GM23338 (cell line): ENCODE measurements around the gene FRAS1. TPM values are rescaled to one million over a fixed set of nuclear protein-coding genes. Genes with fewer than 3 reads are reported as not detected.

Source experiments
- ATAC-seq: fragments of 200-7000 bp; cut with Tn5 transposase; 3 replicates; pipeline ENCODE4 v1.9.1; 2020
- DNase-seq: peaks from one replicate; pipeline ENCODE4 v3.0.0-alpha.2; 2015; ENCODE audit warnings: low spot score
- H2AFZ ChIP-seq: fragments of 200-600 bp; sonication (generic); 2 replicates; pipeline ENCODE4 v1.8.0; 2016; ENCODE audit warnings: antibody characterized with exemption, mild to moderate bottlenecking, moderate library complexity
- H3F3A ChIP-seq: fragments of 200-600 bp; sonication (generic); replicated peaks from 2 replicates; pipeline ENCODE4 v1.8.0; 2017; ENCODE audit warnings: antibody characterized with exemption, mixed run types, low read depth
- H3K27ac ChIP-seq: fragments of 200-600 bp; sonication (generic); 2 replicates; pipeline ENCODE4 v1.6.1; 2016; ENCODE audit warnings: low read depth
- H3K27me3 ChIP-seq: fragments of 200-600 bp; sonication (generic); 2 replicates; pipeline ENCODE4 v1.8.0; 2016; ENCODE audit warnings: mild to moderate bottlenecking, mixed run types, moderate library complexity; ENCODE audit not compliant: insufficient read depth
- H3K36me3 ChIP-seq: fragments of 200-600 bp; sonication (generic); 2 replicates; pipeline ENCODE4 v1.8.0; 2016; ENCODE audit warnings: mild to moderate bottlenecking; ENCODE audit not compliant: insufficient read depth
- H3K4me1 ChIP-seq: fragments of 200-600 bp; sonication (generic); 2 replicates; pipeline ENCODE4 v1.8.0; 2016; ENCODE audit warnings: mild to moderate bottlenecking, moderate library complexity; ENCODE audit not compliant: insufficient read depth
- H3K4me2 ChIP-seq: fragments of 200-600 bp; sonication (generic); 2 replicates; pipeline ENCODE4 v1.7.1; 2017; ENCODE audit warnings: mixed run types
- H3K4me3 ChIP-seq: fragments of 200-600 bp; sonication (generic); 2 replicates; pipeline ENCODE4 v1.6.1; 2016; ENCODE audit warnings: mixed run types
- H3K79me2 ChIP-seq: fragments of 200-600 bp; sonication (generic); replicated peaks from 2 replicates; pipeline ENCODE4 v1.8.0; 2017; ENCODE audit warnings: mild to moderate bottlenecking; ENCODE audit not compliant: insufficient read depth
- H3K9me2 ChIP-seq: fragments of 200-600 bp; sonication (generic); 2 replicates; pipeline ENCODE4 v1.8.0; 2017; ENCODE audit not compliant: insufficient read depth
- H4K20me1 ChIP-seq: fragments of 200-600 bp; sonication (generic); replicated peaks from 2 replicates; pipeline ENCODE4 v1.8.0; 2017; ENCODE audit warnings: mild to moderate bottlenecking; ENCODE audit not compliant: insufficient read depth
- H3K27ac Mint-ChIP-seq: 2 replicates; pipeline ENCODE4 v1.8.0; 2020; ENCODE audit warnings: inconsistent platforms, mild to moderate bottlenecking, moderate library complexity, mixed read lengths
- H3K27me3 Mint-ChIP-seq: 3 replicates; pipeline ENCODE4 v1.8.0; 2022; ENCODE audit warnings: low read depth, mild to moderate bottlenecking, moderate library complexity, mixed read lengths, inconsistent platforms; ENCODE audit not compliant: insufficient read depth, poor library complexity
- H3K36me3 Mint-ChIP-seq: 3 replicates; pipeline ENCODE4 v1.8.0; 2021; ENCODE audit warnings: low read depth, mild to moderate bottlenecking, inconsistent platforms, moderate library complexity, mixed read lengths
- H3K4me1 Mint-ChIP-seq: 3 replicates; pipeline ENCODE4 v1.8.0; 2020; ENCODE audit warnings: mild to moderate bottlenecking, inconsistent platforms, mixed read lengths
- H3K4me3 Mint-ChIP-seq: 3 replicates; pipeline ENCODE4 v1.8.0; 2021; ENCODE audit warnings: moderate library complexity, mild to moderate bottlenecking, inconsistent platforms, mixed read lengths
- H3K9me3 Mint-ChIP-seq: 3 replicates; pipeline ENCODE4 v1.8.0; 2020; ENCODE audit warnings: moderate library complexity, mild to moderate bottlenecking, inconsistent platforms, mixed read lengths
- CREB1 ChIP-seq: fragments of 250-450 bp; sonication (Bioruptor Pico); IDR thresholded peaks from 2 replicates; pipeline ENCODE4 v1.5.0; 2020; ENCODE audit warnings: low read depth, mild to moderate bottlenecking, moderate library complexity
- EZH2 ChIP-seq: fragments of 200-600 bp; sonication (generic); IDR thresholded peaks from one replicate; pipeline ENCODE4 v1.8.0; 2017; ENCODE audit warnings: antibody characterized with exemption, mild to moderate bottlenecking, low read depth; ENCODE audit not compliant: unreplicated experiment
- EZH2phosphoT487 ChIP-seq: fragments of 200-600 bp; sonication (generic); IDR thresholded peaks from one replicate; pipeline ENCODE4 v1.8.1; 2018; ENCODE audit warnings: antibody characterized with exemption; ENCODE audit not compliant: unreplicated experiment
- JUNB ChIP-seq: IDR thresholded peaks from one replicate; pipeline ENCODE4 v1.6.1; 2016; ENCODE audit warnings: antibody characterized with exemption; ENCODE audit not compliant: unreplicated experiment
- NANOG ChIP-seq: IDR thresholded peaks from 2 replicates; pipeline ENCODE4 v1.6.1; 2016; ENCODE audit warnings: antibody characterized with exemption, borderline replicate concordance
- POLR2AphosphoS5 ChIP-seq: IDR thresholded peaks from 2 replicates; pipeline ENCODE4 v1.6.1; 2016; ENCODE audit warnings: antibody characterized with exemption, low read depth
- STAT1 ChIP-seq: IDR thresholded peaks from one replicate; pipeline ENCODE4 v1.6.1; 2016; ENCODE audit warnings: antibody characterized with exemption; ENCODE audit not compliant: unreplicated experiment
- ZNF114 ChIP-seq: fragments of 250-450 bp; sonication (Bioruptor Pico); IDR thresholded peaks from 2 replicates; pipeline ENCODE4 v1.5.0; 2020; ENCODE audit warnings: mild to moderate bottlenecking, moderate library complexity
- ZNF331 ChIP-seq: fragments of 250-450 bp; sonication (Bioruptor Pico); IDR thresholded peaks from 2 replicates; pipeline ENCODE4 v1.5.0; 2020; ENCODE audit warnings: low read depth, mild to moderate bottlenecking, moderate library complexity
- polyA plus RNA-seq: library from polyadenylated mRNA; unstranded; fragments of >200 nt; fragmentation: Nextera tagmentation; extraction: Ambion mirVana; gene quantifications from 2 replicates; pipeline ENCODE4 v1.2.1, GENCODE V29; 2016
- total RNA-seq: library from RNA; depleted of rRNA; stranded (reverse); fragments of >200 nt; shearing (Covaris generic); gene quantifications from 2 replicates; pipeline ENCODE4 v1.2.3, GENCODE V29; 2014
- TF ChIP-seq, protein P1 (sequence below): fragments of 250-450 bp; sonication (Bioruptor Pico); IDR thresholded peaks from 2 replicates; pipeline ENCODE4 v1.5.0; 2020; ENCODE audit warnings: mild to moderate bottlenecking, moderate library complexity
- TF ChIP-seq, protein P2 (sequence below): IDR thresholded peaks from one replicate; pipeline ENCODE4 v1.6.1; 2018; ENCODE audit warnings: antibody characterized with exemption; ENCODE audit not compliant: unreplicated experiment
- TF ChIP-seq, protein P3 (sequence below), 2 experiments: fragments of 200-600 bp in 1 of 2; sonication (generic) in 1 of 2; conservative IDR thresholded peaks; 2 replicates each; pipeline versions ENCODE4 v1.5.1 to v1.6.1; 2016 to 2017; ENCODE audit warnings: antibody characterized with exemption in 2 of 2, low read depth in 2 of 2, mild to moderate bottlenecking in 2 of 2, moderate library complexity in 1 of 2
- TF ChIP-seq, protein P4 (sequence below): IDR thresholded peaks from 2 replicates; pipeline ENCODE4 v1.6.1; 2016; ENCODE audit warnings: antibody characterized with exemption

Gene FRAS1
- total and polyA plus RNA-seq, 2 experiments from 2014 or later, result 12.4 to 108 TPM

DNA sequence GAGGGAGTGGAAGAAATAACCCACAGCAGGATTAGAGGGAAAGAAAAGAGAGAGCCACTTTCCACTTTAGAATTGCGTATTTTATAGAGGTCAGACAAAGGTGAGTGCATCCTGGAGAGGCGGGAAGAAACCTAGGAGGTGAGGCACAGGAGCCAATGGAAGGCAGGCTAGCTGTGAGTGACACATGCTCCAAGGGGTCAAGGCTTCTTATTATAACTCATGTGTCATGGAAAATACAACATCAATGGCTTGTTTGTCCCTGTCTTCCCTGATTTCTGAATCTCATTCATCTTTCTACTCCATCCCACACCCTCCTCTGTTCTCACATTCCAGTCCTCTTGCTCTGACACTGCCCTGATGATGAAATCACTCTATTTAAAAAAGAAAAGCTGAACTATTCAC, 508.8 kb downstream of the FRAS1 start:
- H3K27ac ChIP-seq, result no peak overlapping the region
- no peaks in the 10 kb centered on the region for H3K27me3 ChIP-seq
- no peak overlapping the region for H3K4me3 ChIP-seq
- H3F3A ChIP-seq, result no peaks in the 10 kb centered on the region
- H3K27ac Mint-ChIP-seq, result no peak overlapping the region; the same call in 1 of the 2 replicates
- H3K79me2 ChIP-seq, result no peaks in the 10 kb centered on the region
- no peak overlapping the region for H3K4me3 Mint-ChIP-seq
- peak; percentile 75 for ATAC-seq
- H3K4me1 ChIP-seq, result peaks cover 43% of the 10 kb centered on the region
- TF ChIP-seq, protein P1, sequence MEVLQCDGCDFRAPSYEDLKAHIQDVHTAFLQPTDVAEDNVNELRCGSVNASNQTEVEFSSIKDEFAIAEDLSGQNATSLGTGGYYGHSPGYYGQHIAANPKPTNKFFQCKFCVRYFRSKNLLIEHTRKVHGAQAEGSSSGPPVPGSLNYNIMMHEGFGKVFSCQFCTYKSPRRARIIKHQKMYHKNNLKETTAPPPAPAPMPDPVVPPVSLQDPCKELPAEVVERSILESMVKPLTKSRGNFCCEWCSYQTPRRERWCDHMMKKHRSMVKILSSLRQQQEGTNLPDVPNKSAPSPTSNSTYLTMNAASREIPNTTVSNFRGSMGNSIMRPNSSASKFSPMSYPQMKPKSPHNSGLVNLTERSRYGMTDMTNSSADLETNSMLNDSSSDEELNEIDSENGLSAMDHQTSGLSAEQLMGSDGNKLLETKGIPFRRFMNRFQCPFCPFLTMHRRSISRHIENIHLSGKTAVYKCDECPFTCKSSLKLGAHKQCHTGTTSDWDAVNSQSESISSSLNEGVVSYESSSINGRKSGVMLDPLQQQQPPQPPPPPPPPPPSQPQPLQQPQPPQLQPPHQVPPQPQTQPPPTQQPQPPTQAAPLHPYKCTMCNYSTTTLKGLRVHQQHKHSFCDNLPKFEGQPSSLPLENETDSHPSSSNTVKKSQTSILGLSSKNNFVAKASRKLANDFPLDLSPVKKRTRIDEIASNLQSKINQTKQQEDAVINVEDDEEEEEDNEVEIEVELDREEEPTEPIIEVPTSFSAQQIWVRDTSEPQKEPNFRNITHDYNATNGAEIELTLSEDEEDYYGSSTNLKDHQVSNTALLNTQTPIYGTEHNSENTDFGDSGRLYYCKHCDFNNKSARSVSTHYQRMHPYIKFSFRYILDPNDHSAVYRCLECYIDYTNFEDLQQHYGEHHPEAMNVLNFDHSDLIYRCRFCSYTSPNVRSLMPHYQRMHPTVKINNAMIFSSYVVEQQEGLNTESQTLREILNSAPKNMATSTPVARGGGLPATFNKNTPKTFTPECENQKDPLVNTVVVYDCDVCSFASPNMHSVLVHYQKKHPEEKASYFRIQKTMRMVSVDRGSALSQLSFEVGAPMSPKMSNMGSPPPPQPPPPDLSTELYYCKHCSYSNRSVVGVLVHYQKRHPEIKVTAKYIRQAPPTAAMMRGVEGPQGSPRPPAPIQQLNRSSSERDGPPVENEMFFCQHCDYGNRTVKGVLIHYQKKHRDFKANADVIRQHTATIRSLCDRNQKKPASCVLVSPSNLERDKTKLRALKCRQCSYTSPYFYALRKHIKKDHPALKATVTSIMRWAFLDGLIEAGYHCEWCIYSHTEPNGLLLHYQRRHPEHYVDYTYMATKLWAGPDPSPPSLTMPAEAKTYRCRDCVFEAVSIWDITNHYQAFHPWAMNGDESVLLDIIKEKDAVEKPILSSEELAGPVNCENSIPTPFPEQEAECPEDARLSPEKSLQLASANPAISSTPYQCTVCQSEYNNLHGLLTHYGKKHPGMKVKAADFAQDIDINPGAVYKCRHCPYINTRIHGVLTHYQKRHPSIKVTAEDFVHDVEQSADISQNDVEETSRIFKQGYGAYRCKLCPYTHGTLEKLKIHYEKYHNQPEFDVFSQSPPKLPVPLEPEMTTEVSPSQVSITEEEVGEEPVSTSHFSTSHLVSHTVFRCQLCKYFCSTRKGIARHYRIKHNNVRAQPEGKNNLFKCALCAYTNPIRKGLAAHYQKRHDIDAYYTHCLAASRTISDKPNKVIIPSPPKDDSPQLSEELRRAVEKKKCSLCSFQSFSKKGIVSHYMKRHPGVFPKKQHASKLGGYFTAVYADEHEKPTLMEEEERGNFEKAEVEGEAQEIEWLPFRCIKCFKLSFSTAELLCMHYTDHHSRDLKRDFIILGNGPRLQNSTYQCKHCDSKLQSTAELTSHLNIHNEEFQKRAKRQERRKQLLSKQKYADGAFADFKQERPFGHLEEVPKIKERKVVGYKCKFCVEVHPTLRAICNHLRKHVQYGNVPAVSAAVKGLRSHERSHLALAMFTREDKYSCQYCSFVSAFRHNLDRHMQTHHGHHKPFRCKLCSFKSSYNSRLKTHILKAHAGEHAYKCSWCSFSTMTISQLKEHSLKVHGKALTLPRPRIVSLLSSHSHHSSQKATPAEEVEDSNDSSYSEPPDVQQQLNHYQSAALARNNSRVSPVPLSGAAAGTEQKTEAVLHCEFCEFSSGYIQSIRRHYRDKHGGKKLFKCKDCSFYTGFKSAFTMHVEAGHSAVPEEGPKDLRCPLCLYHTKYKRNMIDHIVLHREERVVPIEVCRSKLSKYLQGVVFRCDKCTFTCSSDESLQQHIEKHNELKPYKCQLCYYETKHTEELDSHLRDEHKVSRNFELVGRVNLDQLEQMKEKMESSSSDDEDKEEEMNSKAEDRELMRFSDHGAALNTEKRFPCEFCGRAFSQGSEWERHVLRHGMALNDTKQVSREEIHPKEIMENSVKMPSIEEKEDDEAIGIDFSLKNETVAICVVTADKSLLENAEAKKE (CRISPR knock-in tag), result no peak
- TF ChIP-seq ZNF331 (no peak), STAT1 (no peak), ZNF114 (CRISPR knock-in tag) (no peak), EZH2phosphoT487 (no peak), NANOG (no peak), EZH2 (no peak), POLR2AphosphoS5 (no peak), CREB1 (CRISPR knock-in tag) (no peak), JUNB (no peak)
- TF ChIP-seq, protein P2, sequence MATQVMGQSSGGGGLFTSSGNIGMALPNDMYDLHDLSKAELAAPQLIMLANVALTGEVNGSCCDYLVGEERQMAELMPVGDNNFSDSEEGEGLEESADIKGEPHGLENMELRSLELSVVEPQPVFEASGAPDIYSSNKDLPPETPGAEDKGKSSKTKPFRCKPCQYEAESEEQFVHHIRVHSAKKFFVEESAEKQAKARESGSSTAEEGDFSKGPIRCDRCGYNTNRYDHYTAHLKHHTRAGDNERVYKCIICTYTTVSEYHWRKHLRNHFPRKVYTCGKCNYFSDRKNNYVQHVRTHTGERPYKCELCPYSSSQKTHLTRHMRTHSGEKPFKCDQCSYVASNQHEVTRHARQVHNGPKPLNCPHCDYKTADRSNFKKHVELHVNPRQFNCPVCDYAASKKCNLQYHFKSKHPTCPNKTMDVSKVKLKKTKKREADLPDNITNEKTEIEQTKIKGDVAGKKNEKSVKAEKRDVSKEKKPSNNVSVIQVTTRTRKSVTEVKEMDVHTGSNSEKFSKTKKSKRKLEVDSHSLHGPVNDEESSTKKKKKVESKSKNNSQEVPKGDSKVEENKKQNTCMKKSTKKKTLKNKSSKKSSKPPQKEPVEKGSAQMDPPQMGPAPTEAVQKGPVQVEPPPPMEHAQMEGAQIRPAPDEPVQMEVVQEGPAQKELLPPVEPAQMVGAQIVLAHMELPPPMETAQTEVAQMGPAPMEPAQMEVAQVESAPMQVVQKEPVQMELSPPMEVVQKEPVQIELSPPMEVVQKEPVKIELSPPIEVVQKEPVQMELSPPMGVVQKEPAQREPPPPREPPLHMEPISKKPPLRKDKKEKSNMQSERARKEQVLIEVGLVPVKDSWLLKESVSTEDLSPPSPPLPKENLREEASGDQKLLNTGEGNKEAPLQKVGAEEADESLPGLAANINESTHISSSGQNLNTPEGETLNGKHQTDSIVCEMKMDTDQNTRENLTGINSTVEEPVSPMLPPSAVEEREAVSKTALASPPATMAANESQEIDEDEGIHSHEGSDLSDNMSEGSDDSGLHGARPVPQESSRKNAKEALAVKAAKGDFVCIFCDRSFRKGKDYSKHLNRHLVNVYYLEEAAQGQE, result no peak
- TF ChIP-seq, protein P3, sequence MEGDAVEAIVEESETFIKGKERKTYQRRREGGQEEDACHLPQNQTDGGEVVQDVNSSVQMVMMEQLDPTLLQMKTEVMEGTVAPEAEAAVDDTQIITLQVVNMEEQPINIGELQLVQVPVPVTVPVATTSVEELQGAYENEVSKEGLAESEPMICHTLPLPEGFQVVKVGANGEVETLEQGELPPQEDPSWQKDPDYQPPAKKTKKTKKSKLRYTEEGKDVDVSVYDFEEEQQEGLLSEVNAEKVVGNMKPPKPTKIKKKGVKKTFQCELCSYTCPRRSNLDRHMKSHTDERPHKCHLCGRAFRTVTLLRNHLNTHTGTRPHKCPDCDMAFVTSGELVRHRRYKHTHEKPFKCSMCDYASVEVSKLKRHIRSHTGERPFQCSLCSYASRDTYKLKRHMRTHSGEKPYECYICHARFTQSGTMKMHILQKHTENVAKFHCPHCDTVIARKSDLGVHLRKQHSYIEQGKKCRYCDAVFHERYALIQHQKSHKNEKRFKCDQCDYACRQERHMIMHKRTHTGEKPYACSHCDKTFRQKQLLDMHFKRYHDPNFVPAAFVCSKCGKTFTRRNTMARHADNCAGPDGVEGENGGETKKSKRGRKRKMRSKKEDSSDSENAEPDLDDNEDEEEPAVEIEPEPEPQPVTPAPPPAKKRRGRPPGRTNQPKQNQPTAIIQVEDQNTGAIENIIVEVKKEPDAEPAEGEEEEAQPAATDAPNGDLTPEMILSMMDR (conservative IDR thresholded peaks at IDR 0.05; ENCODE audit: low read depth in 2 of 2), result no peak
- TF ChIP-seq, protein P4, sequence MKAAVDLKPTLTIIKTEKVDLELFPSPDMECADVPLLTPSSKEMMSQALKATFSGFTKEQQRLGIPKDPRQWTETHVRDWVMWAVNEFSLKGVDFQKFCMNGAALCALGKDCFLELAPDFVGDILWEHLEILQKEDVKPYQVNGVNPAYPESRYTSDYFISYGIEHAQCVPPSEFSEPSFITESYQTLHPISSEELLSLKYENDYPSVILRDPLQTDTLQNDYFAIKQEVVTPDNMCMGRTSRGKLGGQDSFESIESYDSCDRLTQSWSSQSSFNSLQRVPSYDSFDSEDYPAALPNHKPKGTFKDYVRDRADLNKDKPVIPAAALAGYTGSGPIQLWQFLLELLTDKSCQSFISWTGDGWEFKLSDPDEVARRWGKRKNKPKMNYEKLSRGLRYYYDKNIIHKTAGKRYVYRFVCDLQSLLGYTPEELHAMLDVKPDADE, result no peak
- peak; percentile 57 for DNase-seq
- H3K9me2 ChIP-seq, result no peaks in the 10 kb centered on the region
- no peak overlapping the region for H2AFZ ChIP-seq
- H3K4me2 ChIP-seq, result 0 out of 2 replicates have a peak overlapping the region, but pooled peaks have one; percentile 23
- H3K4me1 Mint-ChIP-seq, result peaks cover 61% of the 10 kb centered on the region
- no peaks in the 10 kb centered on the region for H4K20me1 ChIP-seq
- peaks cover 2% of the 10 kb centered on the region for H3K27me3 Mint-ChIP-seq
- no peaks in the 10 kb centered on the region for H3K36me3 ChIP-seq
- no peaks in the 10 kb centered on the region for H3K9me3 Mint-ChIP-seq
- no peaks in the 10 kb centered on the region for H3K36me3 Mint-ChIP-seq
